Panc1 (cell line): ENCODE data around the gene AGAP1. TPM values are rescaled to one million over a fixed set of nuclear protein-coding genes. Genes with fewer than 3 reads are reported as not detected.

Experiments
- ATAC-seq: fragments of 200-7000 bp; cut with Tn5 transposase; 2 replicates; pipeline ENCODE4 v1.9.1; 2020; ENCODE audit warnings: mild to moderate bottlenecking, moderate library complexity
- BruUV-seq: library from RNA; stranded (reverse); fragments of 400-500 nt; replicated peaks from 2 replicates; lab custom pipeline; 2021; lab: Mats Ljungman, UMichigan
- CTCF ChIA-PET: fragments of 300-600 bp; sonication (Branson Sonifier 250); formaldehyde crosslinking; loops from one replicate; lab custom pipeline; 2022; ENCODE audit warnings: antibody characterized with exemption; lab: Charles Lee
- POLR2A ChIA-PET: fragments of 300-600 bp; sonication (Branson Sonifier 250); formaldehyde crosslinking; loops from one replicate; lab custom pipeline; 2022; ENCODE audit warnings: antibody characterized with exemption; lab: Charles Lee
- DNase-seq: peaks from one replicate; pipeline ENCODE4 v3.0.0-alpha.2; 2010; ENCODE audit warnings: low read depth, low spot score
- H3K27ac ChIP-seq: 2 replicates; pipeline ENCODE4 v1.5.1; 2011; ENCODE audit warnings: mild to moderate bottlenecking, low read length, inconsistent platforms
- H3K27me3 ChIP-seq: fragments of 200-500 bp; sonication (Bioruptor generic); 2 replicates; pipeline ENCODE4 v1.6.0; 2014; ENCODE audit warnings: low read length, inconsistent platforms; ENCODE audit not compliant: control insufficient read depth, insufficient read depth
- H3K36me3 ChIP-seq: fragments of 200-500 bp; sonication (Bioruptor generic); 2 replicates; pipeline ENCODE4 v1.5.1; 2014; ENCODE audit warnings: inconsistent platforms, mild to moderate bottlenecking, low read length, moderate library complexity; ENCODE audit not compliant: control insufficient read depth, insufficient read depth
- H3K4me1 ChIP-seq: 2 replicates; pipeline ENCODE4 v1.5.1; 2011; ENCODE audit warnings: inconsistent platforms, mild to moderate bottlenecking, low read length, moderate library complexity; ENCODE audit not compliant: control insufficient read depth, insufficient read depth
- H3K4me3 ChIP-seq, 2 experiments: 2 replicates each; pipeline ENCODE4 v1.5.1; 2011 to 2012; ENCODE audit warnings: low read depth in 2 of 2, low read length in 2 of 2, mild to moderate bottlenecking in 2 of 2, inconsistent platforms in 1 of 2, moderate library complexity in 1 of 2
- H3K9me3 ChIP-seq: fragments of 200-500 bp; sonication (Bioruptor generic); 2 replicates; pipeline ENCODE4 v1.5.1; 2014; ENCODE audit warnings: low read depth, mild to moderate bottlenecking, inconsistent platforms, low read length, moderate library complexity; ENCODE audit not compliant: control insufficient read depth, insufficient read depth
- CTCF ChIP-seq: fragments of 450-650 bp; IDR thresholded peaks from 2 replicates; pipeline ENCODE4 v1.5.1; 2017; ENCODE audit warnings: mild to moderate bottlenecking
- POLR2AphosphoS5 ChIP-seq: IDR thresholded peaks from 2 replicates; pipeline ENCODE4 v1.6.1; 2012; ENCODE audit warnings: mild to moderate bottlenecking, low read depth, low read length, moderate library complexity
- REST ChIP-seq, 2 experiments: IDR thresholded peaks; 2 replicates each; pipeline ENCODE4 v1.6.1; 2011 to 2012; ENCODE audit warnings: low read depth in 2 of 2, control low read depth in 1 of 2, low read length in 1 of 2, mild to moderate bottlenecking in 1 of 2, moderate library complexity in 1 of 2; ENCODE audit not compliant: insufficient read depth in 1 of 2
- SIN3A ChIP-seq: IDR thresholded peaks from 2 replicates; pipeline ENCODE4 v1.6.1; 2012; ENCODE audit warnings: low read depth, mild to moderate bottlenecking, low read length, moderate library complexity, borderline replicate concordance; ENCODE audit not compliant: insufficient read depth
- TCF7L2 ChIP-seq: IDR thresholded peaks from 2 replicates; pipeline ENCODE4 v1.6.1; 2011; ENCODE audit warnings: mild to moderate bottlenecking, low read depth, low read length, inconsistent platforms
- in situ Hi-C: cut with HindIII; loops from 2 replicates; pipeline ENCODE4 v1.10.0; 2016; ENCODE audit warnings: low sequenced_read_pairs, low pct_unique_long_range_greater_than_20kb
- intact Hi-C: fragments of 100-400 bp; cut with micrococcal nuclease; formaldehyde crosslinking; loops from one replicate; pipeline ENCODE4 v1.10.0; 2022; ENCODE audit not compliant: unreplicated experiment
- total RNA-seq: library from RNA; stranded (reverse); gene quantifications from one replicate; pipeline ENCODE4 v1.2.1, GENCODE V29; 2021; ENCODE audit not compliant: unreplicated experiment

Gene AGAP1
- total RNA-seq, 1 experiment from 2014 or later = 38.9 TPM

DNA sequence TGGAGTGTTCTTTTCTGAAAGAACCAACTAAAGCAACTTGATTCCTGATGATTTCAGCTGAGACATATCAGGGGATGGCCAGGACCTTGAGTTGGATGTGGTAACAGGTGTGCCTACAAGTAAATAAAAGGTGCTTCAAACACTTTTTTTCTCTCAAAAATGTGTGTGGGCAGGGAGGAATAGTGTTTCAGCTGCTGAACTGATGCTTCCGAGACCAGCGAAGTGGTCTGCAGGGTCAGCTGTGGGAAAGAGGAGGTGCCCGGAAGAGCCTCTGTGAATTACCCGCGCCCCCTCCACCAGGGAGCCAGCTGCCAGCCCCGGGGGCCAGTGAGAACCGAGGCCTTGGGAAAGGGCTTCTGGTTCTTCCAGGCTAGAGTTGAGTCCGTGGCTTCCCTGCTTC lies 425.0 kb downstream of the AGAP1 start:
- ATAC-seq (no peak), DNase-seq (no peak)
- no TSS peak for BruUV-seq
- intact Hi-C loops (no loop called here), in situ Hi-C loops (no loop called here)
- CTCF ChIA-PET = no interaction called here
- H3K9me3 ChIP-seq = no peaks in the 10 kb centered on the region
- TF ChIP-seq SIN3A (no peak), CTCF (no peak), REST (IDR thresholded peaks at IDR 0.05; ENCODE audit: insufficient read depth in 1 of 2, low read depth in 2 of 2, low read length in 1 of 2) (no peak), TCF7L2 (no peak), POLR2AphosphoS5 (no peak)
- no peak overlapping the region for H3K27ac ChIP-seq
- no peaks in the 10 kb centered on the region for H3K27me3 ChIP-seq
- no peaks in the 10 kb centered on the region; the same call in 1 of the 2 replicates for H3K36me3 ChIP-seq
- POLR2A ChIA-PET = no interaction called here
- no peaks in the 10 kb centered on the region for H3K4me1 ChIP-seq
- H3K4me3 ChIP-seq = no peak overlapping the region

- CTCF ChIA-PET = no interaction called here
- no peaks in the 10 kb centered on the region; the same call in 1 of the 2 replicates for H3K36me3 ChIP-seq
- no peaks in the 10 kb centered on the region for H3K9me3 ChIP-seq
- no peak overlapping the region for H3K27ac ChIP-seq
- ATAC-seq = no peak
- in situ Hi-C loops (no loop called here), intact Hi-C loops (no loop called here)
- no peaks in the 10 kb centered on the region for H3K27me3 ChIP-seq
- POLR2A ChIA-PET = no interaction called here
- H3K4me3 ChIP-seq = no peak overlapping the region
- DNase-seq = no peak
- BruUV-seq = no TSS peak
- TF ChIP-seq SIN3A (no peak), POLR2AphosphoS5 (no peak), TCF7L2 (no peak), REST (IDR thresholded peaks at IDR 0.05; ENCODE audit: insufficient read depth in 1 of 2, low read depth in 2 of 2, low read length in 1 of 2) (no peak), CTCF (no peak)
- H3K4me1 ChIP-seq = no peaks in the 10 kb centered on the region
Observed at GRCh38 chr2:235920216-235920865, 426.5 kb downstream of the AGAP1 start.
